ENCODE results near the gene CBX4.
A peak's percentile ranks its signal among the peaks of the same experiment; 100 is the strongest.

The CBX4 gene

DNA sequence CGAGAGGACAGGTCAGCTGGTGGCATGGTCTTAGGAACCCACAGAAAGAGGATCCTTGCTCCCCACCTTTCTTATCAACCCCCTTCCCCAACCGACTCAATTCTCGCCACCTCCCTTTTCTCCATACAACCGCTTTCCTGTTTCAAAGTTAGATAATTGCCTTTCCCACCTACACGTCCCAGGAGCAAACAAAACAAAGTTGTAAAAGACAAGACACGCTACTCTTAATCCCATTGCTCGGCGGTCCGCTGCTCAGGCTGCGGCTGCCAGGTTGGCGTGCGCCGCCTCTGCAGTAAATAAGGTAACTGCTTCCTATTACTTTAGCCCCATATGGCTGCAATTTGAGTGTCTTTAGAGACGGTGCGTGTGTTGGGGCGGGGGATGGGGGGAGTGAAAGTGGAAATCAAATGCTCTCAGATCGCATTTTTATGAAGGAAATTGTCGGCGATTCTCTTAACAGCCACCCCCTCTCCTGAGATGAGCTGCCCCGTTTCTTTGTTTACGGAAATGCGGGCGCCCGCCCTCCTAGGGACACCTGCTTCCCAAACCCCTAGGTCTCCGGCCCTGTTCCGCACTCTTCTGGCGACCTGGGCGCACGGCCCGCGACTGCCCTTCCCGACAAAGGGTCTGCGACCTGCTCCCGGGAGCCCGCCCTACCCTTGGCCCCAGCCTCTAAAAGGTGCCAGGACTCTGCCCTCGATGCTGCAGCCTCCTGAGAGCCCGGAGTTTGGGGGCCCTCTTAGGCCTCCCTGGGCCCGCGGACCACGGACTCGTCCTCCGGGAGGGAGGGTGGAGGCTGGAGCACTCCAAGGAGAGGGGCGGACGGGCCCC lies 38.7 kb downstream of the CBX4 start (continued):
- TF ChIP-seq, protein P1, sequence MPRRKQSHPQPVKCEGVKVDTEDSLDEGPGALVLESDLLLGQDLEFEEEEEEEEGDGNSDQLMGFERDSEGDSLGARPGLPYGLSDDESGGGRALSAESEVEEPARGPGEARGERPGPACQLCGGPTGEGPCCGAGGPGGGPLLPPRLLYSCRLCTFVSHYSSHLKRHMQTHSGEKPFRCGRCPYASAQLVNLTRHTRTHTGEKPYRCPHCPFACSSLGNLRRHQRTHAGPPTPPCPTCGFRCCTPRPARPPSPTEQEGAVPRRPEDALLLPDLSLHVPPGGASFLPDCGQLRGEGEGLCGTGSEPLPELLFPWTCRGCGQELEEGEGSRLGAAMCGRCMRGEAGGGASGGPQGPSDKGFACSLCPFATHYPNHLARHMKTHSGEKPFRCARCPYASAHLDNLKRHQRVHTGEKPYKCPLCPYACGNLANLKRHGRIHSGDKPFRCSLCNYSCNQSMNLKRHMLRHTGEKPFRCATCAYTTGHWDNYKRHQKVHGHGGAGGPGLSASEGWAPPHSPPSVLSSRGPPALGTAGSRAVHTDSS (tag by site-specific recombination; IDR thresholded peaks at IDR 0.05): no peak
- TF ChIP-seq ZNF624 (tag by site-specific recombination; IDR thresholded peaks at IDR 0.05) (no peak), HOXC10 (CRISPR knock-in tag; IDR thresholded peaks at IDR 0.05) (no peak), ZBTB7A (tag by site-specific recombination; IDR thresholded peaks at IDR 0.05; ENCODE audit: low read depth) (no peak; the same call in 1 of the 2 replicates), ZNF529 (tag by site-specific recombination; IDR thresholded peaks at IDR 0.05; ENCODE audit: insufficient replicate concordance) (no peak), ZNF175 (tag by site-specific recombination; IDR thresholded peaks at IDR 0.05) (no peak), ZNF146 (tag by site-specific recombination; IDR thresholded peaks at IDR 0.05) (no peak), ZBTB21 (tag by site-specific recombination; IDR thresholded peaks at IDR 0.05) (peak; percentile 15; the same call in 1 of the 2 replicates), ZNF768 (tag by site-specific recombination; IDR thresholded peaks at IDR 0.05) (no peak), ZNF76 (tag by site-specific recombination; IDR thresholded peaks at IDR 0.05; ENCODE audit: borderline replicate concordance, low read depth) (peak; percentile 15; the same call in 1 of the 2 replicates), ZNF24 (tag by site-specific recombination; IDR thresholded peaks at IDR 0.05) (peak; percentile 62), IKZF3 (tag by site-specific recombination; IDR thresholded peaks at IDR 0.05) (0 out of 2 replicates have a peak, but pooled peaks have one; percentile 48), OVOL3 (tag by site-specific recombination; IDR thresholded peaks at IDR 0.05) (no peak; the same call in 1 of the 2 replicates), KLF16 (tag by site-specific recombination; IDR thresholded peaks at IDR 0.05) (no peak; the same call in 1 of the 2 replicates), ZNF266 (tag by site-specific recombination; IDR thresholded peaks at IDR 0.05; ENCODE audit: low read depth) (no peak), MZF1 (tag by site-specific recombination; IDR thresholded peaks at IDR 0.05; ENCODE audit: borderline replicate concordance) (peak; percentile 76), ZNF239 (tag by site-specific recombination; IDR thresholded peaks at IDR 0.05) (0 out of 2 replicates have a peak, but pooled peaks have one; percentile 11), ZNF830 (tag by site-specific recombination; IDR thresholded peaks at IDR 0.05; ENCODE audit: low read depth) (no peak), ZNF837 (tag by site-specific recombination; IDR thresholded peaks at IDR 0.05) (0 out of 2 replicates have a peak, but pooled peaks have one; percentile 26), ZNF501 (tag by site-specific recombination; IDR thresholded peaks at IDR 0.05) (peak; percentile 4; the same call in 1 of the 2 replicates), ZNF138 (tag by site-specific recombination; IDR thresholded peaks at IDR 0.05; ENCODE audit: borderline replicate concordance) (no peak)
- TF ChIP-seq, protein P2, sequence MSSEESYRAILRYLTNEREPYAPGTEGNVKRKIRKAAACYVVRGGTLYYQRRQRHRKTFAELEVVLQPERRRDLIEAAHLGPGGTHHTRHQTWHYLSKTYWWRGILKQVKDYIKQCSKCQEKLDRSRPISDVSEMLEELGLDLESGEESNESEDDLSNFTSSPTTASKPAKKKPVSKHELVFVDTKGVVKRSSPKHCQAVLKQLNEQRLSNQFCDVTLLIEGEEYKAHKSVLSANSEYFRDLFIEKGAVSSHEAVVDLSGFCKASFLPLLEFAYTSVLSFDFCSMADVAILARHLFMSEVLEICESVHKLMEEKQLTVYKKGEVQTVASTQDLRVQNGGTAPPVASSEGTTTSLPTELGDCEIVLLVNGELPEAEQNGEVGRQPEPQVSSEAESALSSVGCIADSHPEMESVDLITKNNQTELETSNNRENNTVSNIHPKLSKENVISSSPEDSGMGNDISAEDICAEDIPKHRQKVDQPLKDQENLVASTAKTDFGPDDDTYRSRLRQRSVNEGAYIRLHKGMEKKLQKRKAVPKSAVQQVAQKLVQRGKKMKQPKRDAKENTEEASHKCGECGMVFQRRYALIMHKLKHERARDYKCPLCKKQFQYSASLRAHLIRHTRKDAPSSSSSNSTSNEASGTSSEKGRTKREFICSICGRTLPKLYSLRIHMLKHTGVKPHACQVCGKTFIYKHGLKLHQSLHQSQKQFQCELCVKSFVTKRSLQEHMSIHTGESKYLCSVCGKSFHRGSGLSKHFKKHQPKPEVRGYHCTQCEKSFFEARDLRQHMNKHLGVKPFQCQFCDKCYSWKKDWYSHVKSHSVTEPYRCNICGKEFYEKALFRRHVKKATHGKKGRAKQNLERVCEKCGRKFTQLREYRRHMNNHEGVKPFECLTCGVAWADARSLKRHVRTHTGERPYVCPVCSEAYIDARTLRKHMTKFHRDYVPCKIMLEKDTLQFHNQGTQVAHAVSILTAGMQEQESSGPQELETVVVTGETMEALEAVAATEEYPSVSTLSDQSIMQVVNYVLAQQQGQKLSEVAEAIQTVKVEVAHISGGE (tag by site-specific recombination; conservative IDR thresholded peaks at IDR 0.05; ENCODE audit: low read depth): peak; percentile 18; the same call in 1 of the 2 replicates
- TF ChIP-seq, protein P3, sequence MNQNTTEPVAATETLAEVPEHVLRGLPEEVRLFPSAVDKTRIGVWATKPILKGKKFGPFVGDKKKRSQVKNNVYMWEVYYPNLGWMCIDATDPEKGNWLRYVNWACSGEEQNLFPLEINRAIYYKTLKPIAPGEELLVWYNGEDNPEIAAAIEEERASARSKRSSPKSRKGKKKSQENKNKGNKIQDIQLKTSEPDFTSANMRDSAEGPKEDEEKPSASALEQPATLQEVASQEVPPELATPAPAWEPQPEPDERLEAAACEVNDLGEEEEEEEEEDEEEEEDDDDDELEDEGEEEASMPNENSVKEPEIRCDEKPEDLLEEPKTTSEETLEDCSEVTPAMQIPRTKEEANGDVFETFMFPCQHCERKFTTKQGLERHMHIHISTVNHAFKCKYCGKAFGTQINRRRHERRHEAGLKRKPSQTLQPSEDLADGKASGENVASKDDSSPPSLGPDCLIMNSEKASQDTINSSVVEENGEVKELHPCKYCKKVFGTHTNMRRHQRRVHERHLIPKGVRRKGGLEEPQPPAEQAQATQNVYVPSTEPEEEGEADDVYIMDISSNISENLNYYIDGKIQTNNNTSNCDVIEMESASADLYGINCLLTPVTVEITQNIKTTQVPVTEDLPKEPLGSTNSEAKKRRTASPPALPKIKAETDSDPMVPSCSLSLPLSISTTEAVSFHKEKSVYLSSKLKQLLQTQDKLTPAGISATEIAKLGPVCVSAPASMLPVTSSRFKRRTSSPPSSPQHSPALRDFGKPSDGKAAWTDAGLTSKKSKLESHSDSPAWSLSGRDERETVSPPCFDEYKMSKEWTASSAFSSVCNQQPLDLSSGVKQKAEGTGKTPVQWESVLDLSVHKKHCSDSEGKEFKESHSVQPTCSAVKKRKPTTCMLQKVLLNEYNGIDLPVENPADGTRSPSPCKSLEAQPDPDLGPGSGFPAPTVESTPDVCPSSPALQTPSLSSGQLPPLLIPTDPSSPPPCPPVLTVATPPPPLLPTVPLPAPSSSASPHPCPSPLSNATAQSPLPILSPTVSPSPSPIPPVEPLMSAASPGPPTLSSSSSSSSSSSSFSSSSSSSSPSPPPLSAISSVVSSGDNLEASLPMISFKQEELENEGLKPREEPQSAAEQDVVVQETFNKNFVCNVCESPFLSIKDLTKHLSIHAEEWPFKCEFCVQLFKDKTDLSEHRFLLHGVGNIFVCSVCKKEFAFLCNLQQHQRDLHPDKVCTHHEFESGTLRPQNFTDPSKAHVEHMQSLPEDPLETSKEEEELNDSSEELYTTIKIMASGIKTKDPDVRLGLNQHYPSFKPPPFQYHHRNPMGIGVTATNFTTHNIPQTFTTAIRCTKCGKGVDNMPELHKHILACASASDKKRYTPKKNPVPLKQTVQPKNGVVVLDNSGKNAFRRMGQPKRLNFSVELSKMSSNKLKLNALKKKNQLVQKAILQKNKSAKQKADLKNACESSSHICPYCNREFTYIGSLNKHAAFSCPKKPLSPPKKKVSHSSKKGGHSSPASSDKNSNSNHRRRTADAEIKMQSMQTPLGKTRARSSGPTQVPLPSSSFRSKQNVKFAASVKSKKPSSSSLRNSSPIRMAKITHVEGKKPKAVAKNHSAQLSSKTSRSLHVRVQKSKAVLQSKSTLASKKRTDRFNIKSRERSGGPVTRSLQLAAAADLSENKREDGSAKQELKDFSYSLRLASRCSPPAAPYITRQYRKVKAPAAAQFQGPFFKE (tag by site-specific recombination; IDR thresholded peaks at IDR 0.05; ENCODE audit: borderline replicate concordance): no peak
- TF ChIP-seq, protein P4, sequence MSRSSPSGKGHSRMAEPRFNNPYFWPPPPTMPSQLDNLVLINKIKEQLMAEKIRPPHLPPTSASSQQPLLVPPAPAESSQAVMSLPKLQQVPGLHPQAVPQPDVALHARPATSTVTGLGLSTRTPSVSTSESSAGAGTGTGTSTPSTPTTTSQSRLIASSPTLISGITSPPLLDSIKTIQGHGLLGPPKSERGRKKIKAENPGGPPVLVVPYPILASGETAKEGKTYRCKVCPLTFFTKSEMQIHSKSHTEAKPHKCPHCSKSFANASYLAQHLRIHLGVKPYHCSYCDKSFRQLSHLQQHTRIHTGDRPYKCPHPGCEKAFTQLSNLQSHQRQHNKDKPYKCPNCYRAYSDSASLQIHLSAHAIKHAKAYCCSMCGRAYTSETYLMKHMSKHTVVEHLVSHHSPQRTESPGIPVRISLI (tag by site-specific recombination; IDR thresholded peaks at IDR 0.05): no peak
- TF ChIP-seq, protein P5, sequence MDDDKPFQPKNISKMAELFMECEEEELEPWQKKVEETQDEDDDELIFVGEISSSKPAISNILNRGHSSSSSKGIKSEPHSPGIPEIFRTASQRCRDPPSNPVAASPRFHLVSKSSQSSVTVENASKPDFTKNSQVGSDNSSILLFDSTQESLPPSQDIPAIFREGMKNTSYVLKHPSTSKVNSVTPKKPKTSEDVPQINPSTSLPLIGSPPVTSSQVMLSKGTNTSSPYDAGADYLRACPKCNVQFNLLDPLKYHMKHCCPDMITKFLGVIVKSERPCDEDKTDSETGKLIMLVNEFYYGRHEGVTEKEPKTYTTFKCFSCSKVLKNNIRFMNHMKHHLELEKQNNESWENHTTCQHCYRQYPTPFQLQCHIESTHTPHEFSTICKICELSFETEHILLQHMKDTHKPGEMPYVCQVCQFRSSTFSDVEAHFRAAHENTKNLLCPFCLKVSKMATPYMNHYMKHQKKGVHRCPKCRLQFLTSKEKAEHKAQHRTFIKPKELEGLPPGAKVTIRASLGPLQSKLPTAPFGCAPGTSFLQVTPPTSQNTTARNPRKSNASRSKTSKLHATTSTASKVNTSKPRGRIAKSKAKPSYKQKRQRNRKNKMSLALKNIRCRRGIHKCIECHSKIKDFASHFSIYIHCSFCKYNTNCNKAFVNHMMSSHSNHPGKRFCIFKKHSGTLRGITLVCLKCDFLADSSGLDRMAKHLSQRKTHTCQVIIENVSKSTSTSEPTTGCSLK (tag by site-specific recombination; IDR thresholded peaks at IDR 0.05): no peak
